HCT116 (cell line): ENCODE measurements around the gene HIGD1C. TPM values are rescaled to one million over a fixed set of nuclear protein-coding genes. Genes with fewer than 3 reads are reported as not detected.
"Not testable (repeated sequence)": the region's sequence is repeated elsewhere in the genome, so short reads cannot be mapped to it uniquely, and the experiment has no call there.

Experiments used
- ATAC-seq: fragments of 200-7000 bp; cut with Tn5 transposase; 2 replicates; pipeline ENCODE4 v1.9.1; 2020; ENCODE audit warnings: mild to moderate bottlenecking, moderate library complexity
- BruUV-seq: library from RNA; stranded (reverse); fragments of 400-500 nt; replicated peaks from 2 replicates; lab custom pipeline; 2021; lab: Mats Ljungman, UMichigan
- CTCF ChIA-PET: fragments of 300-600 bp; sonication (Branson Sonifier 250); formaldehyde crosslinking; loops from one replicate; lab custom pipeline; 2021; ENCODE audit warnings: antibody characterized with exemption; lab: Charles Lee
- POLR2A ChIA-PET: fragments of 300-600, 350-600 bp; sonication (Branson Sonifier 250); formaldehyde crosslinking; loops from one replicate; lab custom pipeline; 2021; ENCODE audit warnings: antibody characterized with exemption; lab: Charles Lee
- RAD21 ChIA-PET, 2 experiments: fragments of 300-600 bp; sonication (Branson Sonifier 250); formaldehyde crosslinking; loops; one replicate each; lab custom pipeline; 2023; ENCODE audit warnings: low total read pairs in 2 of 2; ENCODE audit not compliant: uncharacterized antibody in 2 of 2, unreplicated experiment in 2 of 2, low non-redundant PET in 1 of 2; lab: Charles Lee
- DNase-seq: peaks from one replicate; pipeline ENCODE4 v3.0.0-alpha.2; 2010; ENCODE audit warnings: low read depth, low spot score
- H2AFZ ChIP-seq: fragments of 200-600 bp; shearing (Covaris generic), sonication (generic); 2 replicates; pipeline ENCODE4 v1.6.1; 2017; ENCODE audit warnings: low read depth, mixed run types, mixed read lengths, antibody characterized with exemption, low read length; ENCODE audit not compliant: poor library complexity, severe bottlenecking
- H3K27ac ChIP-seq: 2 replicates; pipeline ENCODE4 v1.5.1; 2012; ENCODE audit warnings: low read depth, low read length
- H3K27me3 ChIP-seq: fragments of 200-600 bp; sonication (generic); 2 replicates; pipeline ENCODE4 v1.6.1; 2016; ENCODE audit warnings: mixed run types, low read length, mixed read lengths; ENCODE audit not compliant: insufficient read depth
- H3K36me3 ChIP-seq, 2 experiments: fragments of 200-500 bp in 1 of 2; fragments of 200-600 bp in 1 of 2; sonication (Bioruptor generic) in 1 of 2; sonication (generic) in 1 of 2; 2 replicates each; pipeline versions ENCODE4 v1.5.1 to v1.6.1; 2014 to 2016; ENCODE audit warnings: low read length in 2 of 2, inconsistent platforms in 1 of 2, mixed read lengths in 1 of 2, mixed run types in 1 of 2; ENCODE audit not compliant: insufficient read depth in 2 of 2, control insufficient read depth in 1 of 2
- H3K4me1 ChIP-seq, 2 experiments: fragments of 200-600 bp in 1 of 2; sonication (generic) in 1 of 2; 2 replicates each; pipeline versions ENCODE4 v1.5.1 to v1.6.1; 2012 to 2017; ENCODE audit warnings: low read length in 2 of 2, inconsistent platforms in 1 of 2, mild to moderate bottlenecking in 1 of 2, mixed read lengths in 1 of 2, mixed run types in 1 of 2, moderate library complexity in 1 of 2; ENCODE audit not compliant: insufficient read depth in 2 of 2, control insufficient read depth in 1 of 2
- H3K4me2 ChIP-seq: fragments of 200-600 bp; sonication (generic); 2 replicates; pipeline ENCODE4 v1.6.1; 2017; ENCODE audit warnings: mixed run types, low read length, mixed read lengths
- H3K4me3 ChIP-seq, 2 experiments: fragments of 200-600 bp in 1 of 2; sonication (generic) in 1 of 2; replicated peaks in 1 of 2; 2 replicates each; pipeline ENCODE4 v1.5.1; 2011 to 2016; ENCODE audit warnings: low read length in 2 of 2, control low read depth in 1 of 2, low read depth in 1 of 2, mild to moderate bottlenecking in 1 of 2, mixed read lengths in 1 of 2, mixed run types in 1 of 2
- H3K79me2 ChIP-seq: fragments of 200-600 bp; sonication (generic); 2 replicates; pipeline ENCODE4 v1.6.1; 2017; ENCODE audit warnings: mild to moderate bottlenecking, mixed run types, low read length, moderate library complexity, mixed read lengths; ENCODE audit not compliant: insufficient read depth
- H3K9ac ChIP-seq: fragments of 200-600 bp; sonication (generic); 2 replicates; pipeline ENCODE4 v1.6.1; 2016; ENCODE audit warnings: low read length, mixed read lengths
- H3K9me2 ChIP-seq: fragments of 200-600 bp; sonication (generic), shearing (Covaris generic); 2 replicates; pipeline ENCODE4 v1.6.1; 2017; ENCODE audit warnings: mixed run types, mild to moderate bottlenecking, moderate library complexity; ENCODE audit not compliant: insufficient read depth
- H3K9me3 ChIP-seq, 2 experiments: fragments of 200-500 bp in 1 of 2; fragments of 200-600 bp in 1 of 2; sonication (Bioruptor generic) in 1 of 2; sonication (generic) in 1 of 2; 2 replicates each; pipeline ENCODE4 v1.6.1; 2014 to 2017; ENCODE audit warnings: low read length in 2 of 2, mixed read lengths in 2 of 2, inconsistent platforms in 1 of 2, low read depth in 1 of 2, mild to moderate bottlenecking in 1 of 2, mixed run types in 1 of 2, moderate library complexity in 1 of 2; ENCODE audit not compliant: control insufficient read depth in 1 of 2, insufficient read depth in 1 of 2
- H4K20me1 ChIP-seq: fragments of 200-600 bp; sonication (generic), shearing (Covaris generic); 2 replicates; pipeline ENCODE4 v1.6.1; 2017; ENCODE audit warnings: mixed run types, mild to moderate bottlenecking, moderate library complexity; ENCODE audit not compliant: insufficient read depth
- CBX3 ChIP-seq: IDR thresholded peaks from 2 replicates; pipeline ENCODE4 v1.6.1; 2012; ENCODE audit warnings: low read depth
- CEBPB ChIP-seq: IDR thresholded peaks from 2 replicates; pipeline ENCODE4 v1.6.1; 2012; ENCODE audit warnings: low read depth
- EGR1 ChIP-seq: IDR thresholded peaks from 2 replicates; pipeline ENCODE4 v1.6.1; 2012; ENCODE audit warnings: low read depth
- ELF1 ChIP-seq: IDR thresholded peaks from 2 replicates; pipeline ENCODE4 v1.6.1; 2012; ENCODE audit warnings: low read depth, borderline replicate concordance
- EZH2 ChIP-seq: fragments of 200-600 bp; sonication (generic); IDR thresholded peaks from 2 replicates; pipeline ENCODE4 v1.6.1; 2017; ENCODE audit warnings: antibody characterized with exemption, mixed run types
- JUND ChIP-seq: IDR thresholded peaks from 2 replicates; pipeline ENCODE4 v1.6.1; 2012
- MAX ChIP-seq: IDR thresholded peaks from 2 replicates; pipeline ENCODE4 v1.6.1; 2012
- POLR2A ChIP-seq: IDR thresholded peaks from 2 replicates; pipeline ENCODE4 v1.7.0; 2011; ENCODE audit warnings: borderline replicate concordance; ENCODE audit not compliant: insufficient read depth, insufficient read length; ENCODE audit errors: extremely low read depth
- POLR2AphosphoS5 ChIP-seq: IDR thresholded peaks from 2 replicates; pipeline ENCODE4 v1.6.1; 2011; ENCODE audit warnings: mild to moderate bottlenecking, low read depth, low read length, moderate library complexity
- SIN3A ChIP-seq: IDR thresholded peaks from 2 replicates; pipeline ENCODE4 v1.6.1; 2012; ENCODE audit warnings: low read depth
- SP1 ChIP-seq: IDR thresholded peaks from 2 replicates; pipeline ENCODE4 v1.6.1; 2012; ENCODE audit warnings: low read depth
- SRF ChIP-seq: IDR thresholded peaks from 2 replicates; pipeline ENCODE4 v1.6.1; 2012; ENCODE audit warnings: low read depth
- TCF7L2 ChIP-seq: IDR thresholded peaks from 2 replicates; pipeline ENCODE4 v1.7.0; 2011; ENCODE audit warnings: borderline replicate concordance, inconsistent platforms; ENCODE audit not compliant: insufficient read depth, insufficient read length; ENCODE audit errors: extremely low read depth
- YY1 ChIP-seq: IDR thresholded peaks from 2 replicates; pipeline ENCODE4 v1.6.1; 2011; ENCODE audit warnings: low read length, low read depth, moderate library complexity, mild to moderate bottlenecking; ENCODE audit not compliant: insufficient replicate concordance; ENCODE audit errors: extremely low read depth
- ZBTB33 ChIP-seq: IDR thresholded peaks from 2 replicates; pipeline ENCODE4 v1.6.1; 2011; ENCODE audit warnings: mild to moderate bottlenecking, low read length, moderate library complexity; ENCODE audit not compliant: insufficient replicate concordance; ENCODE audit errors: extremely low read depth
- ZNF274 ChIP-seq: fragments of 200-500 bp; sonication (Bioruptor generic); IDR thresholded peaks from 2 replicates; pipeline ENCODE4 v1.6.1; 2014; ENCODE audit warnings: mild to moderate bottlenecking, low read depth, low read length, inconsistent platforms
- intact Hi-C: fragments of 100-400 bp; cut with micrococcal nuclease; formaldehyde crosslinking; loops from 2 replicates; pipeline ENCODE4 v1.10.0; 2022
- total RNA-seq: library from RNA; stranded (reverse); gene quantifications from one replicate; pipeline ENCODE4 v1.2.1, GENCODE V29; 2021; ENCODE audit not compliant: unreplicated experiment
- TF ChIP-seq, protein P1 (sequence below): IDR thresholded peaks from 2 replicates; pipeline ENCODE4 v1.6.1; 2012; ENCODE audit warnings: low read depth

HIGD1C gene
- total RNA-seq, 1 experiment from 2014 or later = not detected

DNA sequence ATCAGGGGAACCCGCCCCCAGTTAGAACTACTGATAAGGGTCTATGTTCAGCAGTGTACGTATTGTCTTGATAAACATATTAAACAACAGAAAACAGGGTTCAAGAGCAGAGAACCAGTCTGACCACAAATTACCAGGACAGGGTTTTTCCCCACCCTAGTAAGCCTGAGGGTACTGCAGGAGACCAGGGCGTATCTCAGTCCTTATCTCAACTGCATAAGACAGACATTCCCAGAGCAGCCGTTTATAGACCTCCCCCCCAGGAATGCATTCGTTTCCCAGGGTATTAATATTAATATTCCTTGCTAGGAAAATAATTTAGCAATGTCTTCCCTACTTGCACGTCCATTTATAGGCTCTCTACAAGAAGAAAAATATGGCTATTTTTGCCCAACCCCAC lies 40.0 kb upstream of the HIGD1C start:
- intact Hi-C loops, BruUV-seq, CTCF ChIA-PET, H3K9me2 ChIP-seq, H3K27ac ChIP-seq, H3K4me1 ChIP-seq, DNase-seq, POLR2A ChIA-PET, H3K4me3 ChIP-seq, H3K4me2 ChIP-seq, H3K27me3 ChIP-seq, H2AFZ ChIP-seq, ATAC-seq, H4K20me1 ChIP-seq, H3K9ac ChIP-seq, H3K79me2 ChIP-seq, H3K36me3 ChIP-seq, RAD21 ChIA-PET: not testable (repeated sequence)
- peaks cover 10 to 11% of the 10 kb centered on the region in 2 experiments; a peak in 2 of 4 replicates for H3K9me3 ChIP-seq

DNA sequence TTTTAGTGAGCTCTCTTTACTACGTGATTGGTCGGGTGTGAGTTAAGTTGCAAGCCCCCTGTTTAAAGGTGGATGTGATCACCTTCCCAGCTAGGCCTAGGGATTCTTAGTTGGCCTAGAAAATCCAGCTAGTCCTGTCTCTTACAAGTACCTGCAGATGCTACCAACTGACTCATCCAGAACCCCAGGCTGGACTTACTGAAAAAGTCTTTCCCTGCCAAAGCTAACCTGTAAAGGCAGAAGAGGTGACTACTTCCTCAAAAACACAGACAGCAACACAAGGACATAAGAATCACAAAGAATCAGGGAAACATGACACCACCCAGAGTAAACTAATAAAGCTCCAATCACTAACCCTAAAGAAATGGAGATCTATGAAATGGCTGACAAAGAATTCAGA lies 39.1 kb upstream of the HIGD1C start:
- H3K4me1 ChIP-seq = no peaks in the 10 kb centered on the region
- H3K4me2 ChIP-seq = no peak overlapping the region
- H4K20me1 ChIP-seq = no peaks in the 10 kb centered on the region
- POLR2A ChIA-PET = no interaction called here
- intact Hi-C loops = no loop called here
- DNase-seq (no peak), ATAC-seq (no peak)
- no peak overlapping the region for H3K9ac ChIP-seq
- H3K36me3 ChIP-seq = no peaks in the 10 kb centered on the region
- no peak overlapping the region for H3K27ac ChIP-seq
- CTCF ChIA-PET = no interaction called here
- no peaks in the 10 kb centered on the region for H3K27me3 ChIP-seq
- H3K9me3 ChIP-seq = peaks cover 10 to 11% of the 10 kb centered on the region in 2 experiments; a peak in 2 of 4 replicates
- RAD21 ChIA-PET = no interaction called here
- no peaks in the 10 kb centered on the region for H3K79me2 ChIP-seq
- no TSS peak for BruUV-seq
- no peaks in the 10 kb centered on the region for H3K9me2 ChIP-seq
- H2AFZ ChIP-seq = no peak overlapping the region
- no peak overlapping the region for H3K4me3 ChIP-seq
- TF ChIP-seq SIN3A = no peak
- no peak for TF ChIP-seq MAX
- no peak for TF ChIP-seq TCF7L2
- no peak for TF ChIP-seq EZH2
- TF ChIP-seq YY1 = no peak
- no peak for TF ChIP-seq POLR2AphosphoS5
- TF ChIP-seq CEBPB = no peak
- TF ChIP-seq ELF1 = no peak
- TF ChIP-seq EGR1 = no peak
- no peak for TF ChIP-seq ZNF274
- no peak for TF ChIP-seq ZBTB33
- TF ChIP-seq, protein P1, sequence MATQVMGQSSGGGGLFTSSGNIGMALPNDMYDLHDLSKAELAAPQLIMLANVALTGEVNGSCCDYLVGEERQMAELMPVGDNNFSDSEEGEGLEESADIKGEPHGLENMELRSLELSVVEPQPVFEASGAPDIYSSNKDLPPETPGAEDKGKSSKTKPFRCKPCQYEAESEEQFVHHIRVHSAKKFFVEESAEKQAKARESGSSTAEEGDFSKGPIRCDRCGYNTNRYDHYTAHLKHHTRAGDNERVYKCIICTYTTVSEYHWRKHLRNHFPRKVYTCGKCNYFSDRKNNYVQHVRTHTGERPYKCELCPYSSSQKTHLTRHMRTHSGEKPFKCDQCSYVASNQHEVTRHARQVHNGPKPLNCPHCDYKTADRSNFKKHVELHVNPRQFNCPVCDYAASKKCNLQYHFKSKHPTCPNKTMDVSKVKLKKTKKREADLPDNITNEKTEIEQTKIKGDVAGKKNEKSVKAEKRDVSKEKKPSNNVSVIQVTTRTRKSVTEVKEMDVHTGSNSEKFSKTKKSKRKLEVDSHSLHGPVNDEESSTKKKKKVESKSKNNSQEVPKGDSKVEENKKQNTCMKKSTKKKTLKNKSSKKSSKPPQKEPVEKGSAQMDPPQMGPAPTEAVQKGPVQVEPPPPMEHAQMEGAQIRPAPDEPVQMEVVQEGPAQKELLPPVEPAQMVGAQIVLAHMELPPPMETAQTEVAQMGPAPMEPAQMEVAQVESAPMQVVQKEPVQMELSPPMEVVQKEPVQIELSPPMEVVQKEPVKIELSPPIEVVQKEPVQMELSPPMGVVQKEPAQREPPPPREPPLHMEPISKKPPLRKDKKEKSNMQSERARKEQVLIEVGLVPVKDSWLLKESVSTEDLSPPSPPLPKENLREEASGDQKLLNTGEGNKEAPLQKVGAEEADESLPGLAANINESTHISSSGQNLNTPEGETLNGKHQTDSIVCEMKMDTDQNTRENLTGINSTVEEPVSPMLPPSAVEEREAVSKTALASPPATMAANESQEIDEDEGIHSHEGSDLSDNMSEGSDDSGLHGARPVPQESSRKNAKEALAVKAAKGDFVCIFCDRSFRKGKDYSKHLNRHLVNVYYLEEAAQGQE = no peak
- no peak for TF ChIP-seq JUND
- TF ChIP-seq SP1 = no peak
- no peak for TF ChIP-seq SRF
- TF ChIP-seq POLR2A = no peak
- no peak for TF ChIP-seq CBX3
